Stimulated activated CD4-positive, alpha-beta T cell treated with anti-CD3 and anti-CD28 coated beads, Interleukin-4, amount 100 ng/mL, for 1 hour (primary cell): Measurements from ENCODE around the gene WDR70.
"Not testable (repeated sequence)": the region's sequence is repeated elsewhere in the genome, so short reads cannot be mapped to it uniquely, and the experiment has no call there.

Experiments used
- DNase-seq: peaks from one replicate; pipeline ENCODE4 v3.0.0-alpha.2; 2020

WDR70 gene

DNA sequence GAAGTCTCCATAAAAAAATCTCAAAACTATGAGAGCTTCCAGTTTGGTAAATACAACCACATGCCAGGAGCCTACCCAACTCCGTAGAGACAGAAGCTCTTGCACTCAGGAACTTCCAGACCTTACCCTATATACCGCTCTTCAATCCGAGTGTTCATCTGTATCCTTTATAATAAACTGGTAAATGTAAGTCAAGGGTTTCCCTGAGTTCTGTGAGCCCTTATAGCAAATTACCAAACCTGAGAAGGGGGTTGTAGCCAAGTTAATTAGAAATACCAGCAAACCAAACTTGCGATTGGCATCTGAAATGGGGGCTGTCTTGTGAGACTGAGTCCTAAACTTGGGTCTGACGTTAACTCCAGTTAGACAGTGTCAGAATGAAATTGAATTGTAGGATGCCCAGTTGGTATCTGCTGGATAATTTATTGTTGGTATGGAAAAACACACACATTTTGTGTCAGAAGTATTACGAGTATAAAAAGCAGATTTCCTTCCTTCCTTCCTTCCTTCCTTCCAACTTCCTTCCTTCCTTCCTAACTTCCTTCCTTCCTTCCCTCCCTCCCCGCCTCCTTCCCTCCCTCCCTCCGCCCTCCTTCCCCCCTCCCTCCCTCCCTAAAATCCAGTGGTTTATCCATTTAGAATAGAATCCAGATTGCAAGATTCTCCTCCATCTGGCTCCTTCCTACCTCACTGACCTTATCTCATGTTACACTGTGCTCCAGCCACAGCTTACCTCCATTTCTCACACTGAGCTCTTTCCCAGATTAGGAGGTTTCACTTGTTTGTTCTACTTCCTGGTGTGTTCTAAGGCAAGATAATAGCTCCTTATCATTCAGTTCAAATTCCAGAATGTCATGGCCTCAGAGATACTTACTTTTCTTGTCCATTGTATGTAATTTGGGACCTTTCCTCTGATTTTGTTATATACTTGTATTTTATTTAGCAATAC, 196.7 kb downstream of the WDR70 start:
- DNase-seq = no peak

DNA sequence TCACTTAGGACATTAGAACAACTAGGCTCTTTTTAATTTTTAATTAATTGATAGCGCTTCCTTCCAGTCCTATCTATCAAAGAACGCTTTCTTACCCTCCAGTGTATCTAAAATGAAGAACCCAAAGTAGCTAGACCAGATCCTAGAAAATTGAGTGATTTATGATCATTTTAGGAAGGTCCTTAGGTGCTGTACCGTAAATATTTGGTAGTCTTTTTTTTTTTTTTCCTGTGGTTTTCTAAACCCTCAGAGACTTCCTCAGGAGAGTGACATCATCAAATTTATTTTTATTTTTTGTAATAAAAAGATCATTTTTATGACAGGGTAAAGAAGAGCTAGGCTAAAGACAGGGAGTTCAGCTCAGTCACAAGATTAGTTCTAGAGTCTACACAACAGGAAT, 197.4 kb downstream of the WDR70 start:
- DNase-seq = no peak

GRCh38 chr5:37578176-37578575, 199.1 kb downstream of the WDR70 start:
- DNase-seq = no peak

DNA sequence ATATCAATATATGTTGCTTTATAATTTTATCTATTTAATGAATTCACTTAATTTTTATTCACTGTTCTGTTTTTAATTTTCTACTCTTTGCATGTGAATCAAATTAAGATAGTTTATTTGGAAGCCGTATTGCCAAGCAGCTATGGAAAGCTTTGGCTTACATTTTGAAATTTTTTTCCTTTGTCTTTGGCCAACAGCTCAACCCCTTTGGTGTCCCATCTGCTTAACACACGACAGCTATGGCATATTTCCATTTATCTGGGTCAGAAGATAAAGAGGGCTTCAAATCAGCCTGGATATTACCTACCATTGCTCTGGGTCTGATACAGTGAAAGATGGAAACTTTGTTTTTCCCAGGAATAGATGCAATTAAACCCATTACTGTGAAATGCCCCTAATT, 201.0 kb downstream of the WDR70 start:
- DNase-seq = no peak

GRCh38 chr5:37582202-37582601, 203.1 kb downstream of the WDR70 start:
- DNase-seq = no peak

- not testable (repeated sequence) for DNase-seq
These were observed 214.2 kb downstream of the WDR70 start for GRCh38 chr5:37593292-37593691.

GRCh38 chr5:37594864-37595263, 215.7 kb downstream of the WDR70 start:
- not testable (repeated sequence) for DNase-seq

DNA sequence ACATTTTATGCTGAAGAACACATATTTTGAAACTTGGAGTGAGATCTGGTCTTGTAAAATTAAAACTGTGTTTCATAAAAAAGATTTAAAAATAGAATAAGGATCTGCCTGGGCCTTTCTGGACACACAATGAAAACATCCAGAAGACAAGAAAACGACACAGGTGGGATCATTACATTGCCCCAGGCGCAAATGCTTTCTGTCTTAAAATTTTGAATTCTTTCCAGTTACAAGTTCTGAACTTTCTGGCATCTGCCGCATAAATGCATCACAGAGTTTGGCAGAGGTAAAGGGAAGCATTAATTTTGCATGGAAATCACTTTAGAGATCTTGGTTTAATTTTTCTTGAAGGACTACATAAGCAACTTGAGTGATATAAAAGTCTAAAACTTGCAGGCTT, 219.6 kb downstream of the WDR70 start:
- no peak for DNase-seq

GRCh38 chr5:37601163-37601562, 222.0 kb downstream of the WDR70 start:
- no peak for DNase-seq

GRCh38 chr5:37603072-37603471, 224.0 kb downstream of the WDR70 start:
- no peak for DNase-seq

DNA sequence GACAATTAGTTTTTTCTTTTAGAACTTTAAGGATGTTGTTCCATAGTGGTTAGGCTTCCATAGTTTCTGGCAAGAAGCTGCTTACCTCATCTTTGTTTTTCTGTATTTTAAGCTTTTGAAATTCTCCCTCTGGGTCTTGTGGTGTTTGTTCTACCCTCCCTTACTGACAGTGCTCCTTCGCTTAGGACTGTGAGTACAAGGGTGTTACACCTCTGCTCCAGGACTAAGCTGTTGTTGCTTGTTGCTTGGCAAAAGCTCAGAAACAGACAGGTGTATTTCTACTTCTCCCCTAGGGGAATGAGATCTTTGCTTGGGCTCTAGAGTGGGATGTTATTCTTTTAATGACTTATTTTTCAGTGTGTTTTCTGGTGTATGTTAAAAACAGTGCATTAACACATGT, 225.2 kb downstream of the WDR70 start:
- no peak for DNase-seq

- DNase-seq = no peak
These were observed 227.0 kb downstream of the WDR70 start for GRCh38 chr5:37606148-37606547.

DNA sequence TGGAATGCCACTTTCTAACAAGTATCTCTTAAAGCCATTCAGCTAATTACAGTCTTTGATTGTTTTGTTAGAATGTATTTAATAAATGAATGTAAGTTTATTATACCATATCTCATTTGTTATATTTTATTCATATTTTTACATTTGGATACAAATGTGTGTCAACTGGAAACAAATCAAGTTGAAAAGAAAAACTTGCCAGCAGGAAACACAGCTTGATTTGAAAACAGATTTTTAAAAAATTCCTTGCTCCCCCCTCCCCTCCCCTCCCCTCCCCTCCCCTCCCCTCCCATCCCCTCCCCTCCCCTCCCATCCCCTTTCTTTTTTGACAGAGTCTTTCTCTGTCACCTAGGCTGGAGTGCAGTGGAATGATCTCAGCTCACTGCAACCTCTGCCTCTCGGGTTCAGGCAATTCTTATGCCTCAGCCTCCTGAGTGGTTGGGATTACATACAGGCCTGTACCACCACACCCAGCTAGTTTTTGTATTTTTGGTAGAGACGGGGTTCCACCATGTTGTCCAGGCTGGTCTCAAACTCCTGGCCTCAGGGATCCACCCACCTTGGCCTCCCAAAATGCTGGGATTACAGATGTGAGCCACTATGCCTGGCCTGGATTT, 227.6 kb downstream of the WDR70 start:
- DNase-seq = no peak

DNA sequence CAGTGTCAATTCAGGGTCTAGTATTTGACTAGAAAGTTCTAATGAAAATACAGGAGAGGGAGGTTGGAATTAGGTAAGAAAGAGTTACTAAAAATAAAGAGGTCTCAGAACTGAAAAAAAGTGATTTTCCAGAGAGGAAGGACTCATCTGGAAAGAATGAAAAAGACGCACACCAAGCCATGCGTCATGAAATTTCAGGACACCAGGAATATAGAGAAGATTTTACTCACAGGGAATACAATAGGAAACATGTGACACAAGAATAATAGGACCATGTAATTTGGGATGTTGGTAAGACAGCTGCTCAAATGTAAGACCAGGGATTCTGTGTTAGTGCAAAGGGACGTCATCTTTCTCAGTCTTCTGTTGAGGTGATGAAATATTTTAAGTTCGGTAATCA, 236.1 kb downstream of the WDR70 start:
- DNase-seq = no peak

GRCh38 chr5:37619353-37619752, 240.2 kb downstream of the WDR70 start:
- no peak for DNase-seq

DNA sequence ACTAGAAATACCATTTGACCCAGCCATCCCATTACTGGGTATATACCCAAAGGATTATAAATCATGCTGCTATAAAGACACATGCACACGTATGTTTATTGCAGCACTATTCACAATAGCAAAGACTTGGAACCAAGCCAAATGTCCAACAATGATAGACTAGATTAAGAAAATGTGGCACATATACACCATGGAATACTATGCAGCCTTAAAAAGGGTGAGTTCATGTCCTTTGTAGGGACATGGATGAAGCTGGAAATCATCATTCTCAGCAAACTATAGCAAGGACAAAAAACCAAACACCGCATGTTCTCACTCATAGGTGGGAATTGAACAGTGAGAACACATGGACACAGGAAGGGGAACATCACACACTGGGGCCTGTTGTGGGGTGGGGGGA, 243.2 kb downstream of the WDR70 start:
- not testable (repeated sequence) for DNase-seq

DNA sequence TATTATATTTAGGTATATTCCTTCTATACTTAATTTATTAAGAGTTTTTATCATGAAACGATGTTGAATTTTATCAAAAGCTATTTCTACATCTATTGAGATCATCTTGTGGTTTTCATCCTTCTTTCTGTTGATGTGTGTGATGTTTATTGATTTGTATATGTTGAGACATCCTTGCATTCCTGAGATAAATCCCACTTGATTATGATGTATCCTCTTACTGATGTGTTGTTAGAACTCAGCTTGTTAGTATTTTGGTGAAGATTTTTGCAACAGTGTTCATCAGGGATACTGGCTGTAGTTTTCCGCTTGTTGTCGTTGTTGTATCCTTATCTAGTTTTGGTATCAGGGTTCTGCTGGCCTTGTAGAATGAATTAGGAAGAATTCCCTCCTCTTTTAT, 247.1 kb downstream of the WDR70 start:
- DNase-seq = no peak

- no peak for DNase-seq
These were observed 249.8 kb downstream of the WDR70 start for GRCh38 chr5:37628876-37629275.

GRCh38 chr5:37631939-37632338, 252.8 kb downstream of the WDR70 start:
- DNase-seq = no peak

- no peak for DNase-seq
These were observed 258.2 kb downstream of the WDR70 start for GRCh38 chr5:37637165-37637845.

GRCh38 chr5:37638897-37639296, 259.8 kb downstream of the WDR70 start:
- DNase-seq = no peak

GRCh38 chr5:37640088-37640487, 261.0 kb downstream of the WDR70 start:
- no peak for DNase-seq

DNA sequence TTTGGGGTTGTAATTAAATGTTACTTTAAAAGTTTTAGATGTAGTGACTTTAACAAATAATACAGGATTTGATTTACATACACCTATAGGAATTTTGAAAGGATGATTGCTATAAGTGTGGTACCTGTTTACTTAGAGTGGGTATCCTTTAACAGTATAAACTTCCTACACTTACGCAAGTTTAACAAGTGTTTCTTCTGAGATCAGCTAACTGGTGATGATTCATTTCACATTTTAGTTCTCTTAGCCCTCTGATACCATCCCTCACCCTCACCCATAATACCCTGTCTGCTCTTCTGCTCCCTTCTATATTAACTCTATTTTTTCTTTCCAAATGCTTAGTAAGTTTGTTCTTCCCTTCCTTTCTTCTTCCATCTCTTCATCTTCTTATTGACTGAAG, 262.8 kb downstream of the WDR70 start:
- DNase-seq = no peak

DNA sequence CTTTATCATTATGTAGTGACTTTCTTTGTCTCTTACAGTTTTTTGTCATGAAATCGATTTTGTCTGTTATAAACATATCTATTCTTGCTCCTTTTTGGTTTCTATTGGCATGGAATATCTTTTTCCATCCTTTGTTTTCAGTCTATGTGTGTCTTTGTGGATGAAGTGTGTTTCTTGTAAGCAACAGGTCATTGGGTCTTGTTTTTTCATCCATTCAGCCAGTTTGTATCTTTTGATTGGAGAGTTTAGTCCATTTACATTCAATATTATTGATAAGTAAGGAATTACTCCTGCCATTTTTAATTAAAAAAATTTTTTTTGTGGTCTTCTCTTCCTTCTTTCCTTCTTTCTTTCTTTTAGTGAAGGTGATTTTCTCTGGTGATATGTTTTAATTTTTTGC, 266.6 kb downstream of the WDR70 start:
- no peak for DNase-seq
